CD4-positive, alpha-beta T cell treated with Interleukin-1 beta for 1 hour (primary cell): ENCODE data around the gene LRRC51.
"Not testable (repeated sequence)": the region's sequence is repeated elsewhere in the genome, so short reads cannot be mapped to it uniquely, and the experiment has no call there.

ENCODE experiments used
- DNase-seq, 2 donors: peaks; one replicate each; pipeline ENCODE4 v3.0.0-alpha.2; 2020 to 2022

LRRC51 gene

GRCh38 chr11:72141066-72141465 lies 60.4 kb downstream of the LRRC51 start:
- DNase-seq, result no peak

DNA sequence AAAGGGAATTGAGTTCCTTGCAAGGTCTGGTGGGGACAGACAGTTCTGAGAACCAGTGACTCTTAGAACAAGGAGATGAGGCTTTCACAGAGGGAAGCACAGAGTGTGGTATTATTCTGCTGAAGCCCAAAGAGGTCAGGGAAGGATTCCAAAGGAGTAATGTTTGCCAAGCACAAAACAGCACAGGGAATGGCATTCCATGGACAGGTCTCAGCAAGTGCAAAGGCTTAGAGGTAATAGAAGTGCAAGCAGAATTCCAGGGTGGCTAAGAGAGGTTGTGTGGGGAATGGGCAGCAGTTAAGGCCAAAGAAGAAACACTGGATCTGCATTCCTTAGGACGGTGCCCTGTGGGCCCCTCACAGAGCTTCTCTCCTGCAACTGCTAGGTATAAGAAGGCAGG lies 61.4 kb downstream of the LRRC51 start:
- DNase-seq, result not testable (repeated sequence)

DNA sequence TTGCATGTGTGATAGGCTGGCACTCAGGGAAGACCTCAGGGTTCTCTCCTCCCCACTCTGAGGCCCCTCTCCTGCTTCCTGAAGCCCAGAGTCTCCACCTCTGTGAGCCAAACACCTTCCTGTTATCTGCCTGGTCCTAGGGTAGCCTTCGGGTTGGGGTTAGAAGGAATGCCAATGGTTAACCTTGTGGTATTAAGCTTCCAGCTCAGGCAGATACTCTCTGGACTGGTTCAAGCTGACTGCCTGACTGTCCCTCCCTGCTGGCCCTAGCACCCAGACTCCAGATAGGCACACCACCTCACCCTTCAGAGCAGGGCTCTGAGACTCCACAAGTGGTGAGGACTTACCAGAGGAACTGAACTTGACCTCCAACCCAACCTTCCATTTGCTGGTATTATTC lies 61.9 kb downstream of the LRRC51 start:
- DNase-seq, result not testable (repeated sequence)

GRCh38 chr11:72144807-72145565 lies 64.3 kb downstream of the LRRC51 start:
- DNase-seq, result no peak
